Nephron (organoid): Measurements from ENCODE around the gene ABTB1.

Experiments
- H3K27ac Mint-ChIP-seq, 3 experiments: 2 replicates each; pipeline ENCODE4 v1.8.0; 2020; ENCODE audit warnings: mixed read lengths in 3 of 3, mild to moderate bottlenecking in 2 of 3, moderate library complexity in 1 of 3
- H3K27me3 Mint-ChIP-seq: 2 replicates; pipeline ENCODE4 v1.8.0; 2021; ENCODE audit warnings: low read depth, mild to moderate bottlenecking, moderate library complexity, mixed read lengths
- H3K36me3 Mint-ChIP-seq: 2 replicates; pipeline ENCODE4 v1.8.0; 2020; ENCODE audit warnings: low read depth, mixed read lengths
- H3K4me1 Mint-ChIP-seq: 2 replicates; pipeline ENCODE4 v1.8.0; 2020; ENCODE audit warnings: mixed read lengths
- H3K4me3 Mint-ChIP-seq, 3 experiments: 2 replicates each; pipeline ENCODE4 v1.8.0; 2020; ENCODE audit warnings: mild to moderate bottlenecking in 3 of 3, mixed read lengths in 3 of 3, moderate library complexity in 2 of 3
- H3K9me3 Mint-ChIP-seq: 2 replicates; pipeline ENCODE4 v1.8.0; 2020; ENCODE audit warnings: mixed read lengths
- TF ChIP-seq, protein P1 (sequence below), 3 experiments: fragments of 200-600 bp; sonication (generic); IDR thresholded peaks; one replicate each; pipeline ENCODE4 v1.5.0; 2021; ENCODE audit warnings: antibody characterized with exemption in 3 of 3; ENCODE audit not compliant: unreplicated experiment in 3 of 3

The ABTB1 gene

DNA sequence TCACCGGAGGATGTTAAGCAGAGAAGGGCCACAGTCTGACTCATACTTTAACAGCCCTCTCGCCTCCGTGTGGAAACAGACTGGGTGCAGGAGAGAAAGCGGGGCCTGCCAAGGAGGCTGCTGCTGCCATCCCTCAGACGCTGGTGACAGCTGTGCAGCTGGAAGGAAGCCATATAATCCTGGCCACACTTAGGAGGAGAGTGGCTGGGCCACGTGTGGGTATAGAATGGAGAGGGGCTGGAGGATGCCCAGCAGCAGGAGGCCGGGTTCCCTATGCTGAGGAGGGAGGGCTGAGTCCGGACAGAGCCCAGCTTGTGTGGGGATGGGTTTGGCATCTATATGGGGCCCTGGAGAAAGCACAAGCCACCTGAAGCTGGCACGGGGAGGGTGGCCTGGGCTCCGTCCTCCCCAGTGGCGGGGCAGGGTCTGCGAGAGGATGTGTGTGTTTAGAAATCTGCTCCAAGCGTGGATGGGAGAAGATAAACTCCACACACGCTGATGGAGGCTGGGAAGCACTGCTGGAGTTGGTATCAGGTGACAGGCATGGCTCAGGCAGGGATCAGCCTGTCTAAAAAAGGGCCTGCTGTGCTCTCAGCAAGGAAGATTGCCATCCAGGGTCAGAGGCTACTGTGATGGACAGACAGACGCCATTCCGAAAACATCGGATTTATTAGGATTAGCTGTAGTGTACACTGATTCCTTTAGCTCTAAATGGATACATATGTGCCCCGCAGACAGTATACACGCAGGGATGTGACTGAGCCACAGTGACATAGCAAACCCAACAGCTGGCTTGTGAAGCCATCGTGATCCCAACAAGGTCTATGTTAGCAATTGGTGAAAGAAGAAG lies 15.9 kb downstream of the ABTB1 start:
- TF ChIP-seq, protein P1, sequence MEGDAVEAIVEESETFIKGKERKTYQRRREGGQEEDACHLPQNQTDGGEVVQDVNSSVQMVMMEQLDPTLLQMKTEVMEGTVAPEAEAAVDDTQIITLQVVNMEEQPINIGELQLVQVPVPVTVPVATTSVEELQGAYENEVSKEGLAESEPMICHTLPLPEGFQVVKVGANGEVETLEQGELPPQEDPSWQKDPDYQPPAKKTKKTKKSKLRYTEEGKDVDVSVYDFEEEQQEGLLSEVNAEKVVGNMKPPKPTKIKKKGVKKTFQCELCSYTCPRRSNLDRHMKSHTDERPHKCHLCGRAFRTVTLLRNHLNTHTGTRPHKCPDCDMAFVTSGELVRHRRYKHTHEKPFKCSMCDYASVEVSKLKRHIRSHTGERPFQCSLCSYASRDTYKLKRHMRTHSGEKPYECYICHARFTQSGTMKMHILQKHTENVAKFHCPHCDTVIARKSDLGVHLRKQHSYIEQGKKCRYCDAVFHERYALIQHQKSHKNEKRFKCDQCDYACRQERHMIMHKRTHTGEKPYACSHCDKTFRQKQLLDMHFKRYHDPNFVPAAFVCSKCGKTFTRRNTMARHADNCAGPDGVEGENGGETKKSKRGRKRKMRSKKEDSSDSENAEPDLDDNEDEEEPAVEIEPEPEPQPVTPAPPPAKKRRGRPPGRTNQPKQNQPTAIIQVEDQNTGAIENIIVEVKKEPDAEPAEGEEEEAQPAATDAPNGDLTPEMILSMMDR (IDR thresholded peaks at IDR 0.05; ENCODE audit: unreplicated experiment in 3 of 3) = no peak
- no peak overlapping the region for H3K27ac Mint-ChIP-seq
- peaks cover 3% of the 10 kb centered on the region for H3K4me1 Mint-ChIP-seq
- H3K4me3 Mint-ChIP-seq = no peak overlapping the region
- H3K27me3 Mint-ChIP-seq = peaks cover 7% of the 10 kb centered on the region
- no peaks in the 10 kb centered on the region for H3K9me3 Mint-ChIP-seq
- H3K36me3 Mint-ChIP-seq = no peaks in the 10 kb centered on the region

DNA sequence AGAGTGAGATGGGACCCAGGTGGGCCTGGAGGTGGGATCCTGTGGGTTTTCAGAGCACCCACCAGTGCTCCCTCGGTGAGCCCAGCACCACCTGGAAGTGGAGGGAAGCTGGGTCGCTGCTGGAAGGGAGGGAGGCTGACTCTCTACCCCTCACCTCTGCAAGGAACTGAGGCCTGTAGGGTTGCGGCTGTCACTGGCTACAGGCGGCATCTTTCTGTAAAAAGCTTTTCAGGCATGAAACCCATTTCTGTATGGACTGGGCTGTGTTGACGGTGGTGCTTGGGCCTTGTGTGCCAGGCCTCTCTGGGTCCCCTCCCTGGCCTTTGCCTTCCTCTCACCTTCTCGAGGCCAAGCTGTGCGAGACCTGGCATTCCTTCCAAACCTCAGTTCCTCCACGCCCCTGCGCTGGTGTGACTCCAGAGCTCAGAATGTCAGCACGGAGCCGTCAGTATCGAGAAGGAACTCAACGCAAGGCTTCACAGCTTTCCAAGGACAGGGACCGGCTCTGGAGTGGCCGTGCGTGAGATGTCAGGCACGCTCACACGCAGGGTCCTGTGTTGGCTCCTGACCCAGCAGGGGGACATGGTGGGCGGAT lies 16.6 kb downstream of the ABTB1 start:
- no peaks in the 10 kb centered on the region for H3K36me3 Mint-ChIP-seq
- peak overlapping the region in 2 of 3 experiments; percentile 74 to 75 for H3K27ac Mint-ChIP-seq
- no peaks in the 10 kb centered on the region for H3K9me3 Mint-ChIP-seq
- peaks cover 7% of the 10 kb centered on the region for H3K27me3 Mint-ChIP-seq
- no peaks in the 10 kb centered on the region for H3K4me1 Mint-ChIP-seq
- no peak overlapping the region for H3K4me3 Mint-ChIP-seq
- TF ChIP-seq, protein P1 (IDR thresholded peaks at IDR 0.05; ENCODE audit: unreplicated experiment in 3 of 3) = no peak

DNA sequence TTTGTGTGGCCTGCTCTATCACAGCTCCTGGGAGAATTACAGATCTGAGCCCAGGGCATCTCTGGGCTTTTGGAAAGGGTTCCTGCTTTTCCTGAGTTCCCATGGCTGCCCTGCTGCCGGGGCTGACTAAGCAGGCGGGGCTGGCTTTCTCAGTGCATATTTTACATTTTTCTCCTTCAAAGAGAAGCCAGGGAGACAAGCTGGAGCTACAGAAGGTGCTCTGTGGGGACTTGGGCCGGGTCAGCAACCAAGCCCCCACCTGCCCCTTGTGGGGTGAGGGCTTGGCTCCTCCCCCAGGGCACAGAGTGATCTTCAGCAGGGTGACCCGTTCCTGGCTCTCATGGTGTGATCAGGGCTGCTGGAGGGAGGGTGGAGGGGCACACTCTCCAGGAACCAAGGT lies 17.4 kb downstream of the ABTB1 start:
- Mint-ChIP-seq H3K4me1 (no peaks in the 10 kb centered on the region), H3K9me3 (no peaks in the 10 kb centered on the region), H3K36me3 (no peaks in the 10 kb centered on the region), H3K4me3 (no peak overlapping the region), H3K27ac (peak overlapping the region; percentile 60 to 75 (median 74)), H3K27me3 (peaks cover 7% of the 10 kb centered on the region)
- TF ChIP-seq, protein P1 (IDR thresholded peaks at IDR 0.05; ENCODE audit: unreplicated experiment in 3 of 3) = no peak

DNA sequence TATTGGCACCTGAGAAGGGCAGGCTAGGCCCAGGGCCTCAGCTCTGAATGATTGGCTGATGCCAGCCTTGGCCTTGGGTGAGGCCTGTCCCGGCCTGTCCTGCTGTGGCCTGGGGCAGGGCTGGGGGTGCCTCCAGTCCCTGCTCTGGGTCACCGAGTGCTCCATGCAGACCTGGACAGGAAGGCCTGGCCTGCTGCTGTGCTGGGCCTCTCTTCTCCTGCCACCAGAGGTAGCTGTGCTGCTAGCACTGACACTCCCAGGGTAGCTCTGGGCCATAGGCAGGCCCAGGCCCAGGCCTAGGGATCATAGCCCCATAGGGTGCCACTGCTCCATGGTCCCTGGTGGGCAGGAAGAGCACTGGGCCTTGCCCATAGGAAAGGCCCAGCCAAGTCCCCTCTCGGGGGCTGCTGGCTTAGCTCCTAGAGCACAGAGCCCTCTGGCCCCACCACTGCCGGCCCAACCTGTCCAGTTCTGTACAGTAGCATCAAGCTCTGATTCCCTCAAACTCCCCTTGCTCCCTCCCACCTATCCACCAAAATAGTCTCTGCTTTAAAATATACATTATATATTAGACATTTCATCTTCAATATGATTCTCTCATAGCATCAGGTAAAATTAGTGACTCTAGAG lies 18.2 kb downstream of the ABTB1 start:
- Mint-ChIP-seq H3K4me3 (no peak overlapping the region), H3K36me3 (no peaks in the 10 kb centered on the region), H3K27me3 (peaks cover 7% of the 10 kb centered on the region), H3K9me3 (no peaks in the 10 kb centered on the region), H3K27ac (peak overlapping the region in 1 of 3 experiments; percentile 22), H3K4me1 (peaks cover 1% of the 10 kb centered on the region)
- TF ChIP-seq, protein P1 (IDR thresholded peaks at IDR 0.05; ENCODE audit: unreplicated experiment in 3 of 3) = peak; percentile 42 to 56 (median 54)

DNA sequence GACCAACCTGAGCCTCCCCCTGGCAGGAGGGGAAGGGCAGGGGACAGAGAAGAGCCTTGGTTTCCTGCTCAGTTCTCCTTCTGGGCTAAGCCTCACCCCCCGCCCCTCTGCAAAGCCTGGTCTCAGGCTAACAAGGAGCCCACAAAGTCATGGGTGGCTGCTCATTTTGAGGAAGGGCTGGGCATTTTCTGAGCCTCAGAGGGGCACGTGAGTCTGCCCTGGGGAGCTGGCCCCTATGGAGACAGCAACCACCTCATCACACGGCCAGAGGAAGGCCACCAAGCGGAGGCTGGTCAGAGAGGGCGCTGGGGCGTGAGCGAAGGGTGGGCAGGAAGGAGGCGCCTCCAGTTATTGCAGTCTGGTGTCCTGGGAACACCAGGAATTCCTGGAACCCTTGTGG lies 18.7 kb downstream of the ABTB1 start:
- no peak overlapping the region for H3K4me3 Mint-ChIP-seq
- peaks cover 5% of the 10 kb centered on the region for H3K4me1 Mint-ChIP-seq
- H3K9me3 Mint-ChIP-seq = no peaks in the 10 kb centered on the region
- peaks cover 7% of the 10 kb centered on the region for H3K27me3 Mint-ChIP-seq
- TF ChIP-seq, protein P1 (IDR thresholded peaks at IDR 0.05; ENCODE audit: unreplicated experiment in 3 of 3) = no peak
- H3K36me3 Mint-ChIP-seq = no peaks in the 10 kb centered on the region
- peak overlapping the region in 1 of 3 experiments; percentile 22 for H3K27ac Mint-ChIP-seq
